Vagina (tissue), 2 donors: Measurements from ENCODE around the gene SSX5. TPM values are rescaled to one million over a fixed set of nuclear protein-coding genes. Genes with fewer than 3 reads are reported as not detected.
"Not testable (repeated sequence)": the region's sequence is repeated elsewhere in the genome, so short reads cannot be mapped to it uniquely, and the experiment has no call there.

Experiments used
- DNase-seq, 2 donors: peaks; one replicate each; pipeline ENCODE4 v3.0.0-alpha.2; 2017; ENCODE audit errors: extremely low spot score in 2 of 2
- H3K27ac ChIP-seq: fragments of 200-600 bp; sonication (generic); one replicate; pipeline ENCODE4 v1.5.1; 2019
- H3K27me3 ChIP-seq: fragments of 200-600 bp; sonication (generic); one replicate; pipeline ENCODE4 v1.5.1; 2019
- H3K36me3 ChIP-seq, 2 donors: fragments of 200-600 bp; sonication (generic); one replicate each; pipeline ENCODE4 v1.5.1; 2017 to 2019
- H3K4me1 ChIP-seq: fragments of 200-600 bp; sonication (generic); one replicate; pipeline ENCODE4 v1.5.1; 2019
- H3K4me3 ChIP-seq, 2 donors: fragments of 200-600 bp; sonication (generic); 1 replicate in 1 of 2; 2 replicates in 1 of 2; pipeline ENCODE4 v1.5.1; 2016 to 2019
- H3K9me3 ChIP-seq: fragments of 200-600 bp; sonication (generic); one replicate; pipeline ENCODE4 v1.5.1; 2019
- CTCF ChIP-seq, 3 experiments: fragments of 450-650 bp in 2 of 3; fragments of 200-600 bp in 1 of 3; sonication (generic) in 1 of 3; IDR thresholded peaks; one replicate each; pipeline ENCODE4 v1.5.1; 2017 to 2019; ENCODE audit warnings: antibody characterized with exemption in 3 of 3, mild to moderate bottlenecking in 2 of 3, moderate library complexity in 2 of 3
- POLR2A ChIP-seq, 2 donors: fragments of 450-650 bp; IDR thresholded peaks; one replicate each; pipeline ENCODE4 v1.6.1; 2017; ENCODE audit warnings: antibody characterized with exemption in 2 of 2, mild to moderate bottlenecking in 2 of 2, moderate library complexity in 2 of 2
- POLR2AphosphoS5 ChIP-seq, 2 donors: sonication (generic); formaldehyde crosslinking; IDR thresholded peaks; one replicate each; pipeline ENCODE4 v1.9.0; 2017; ENCODE audit warnings: antibody characterized with exemption in 2 of 2, mild to moderate bottlenecking in 2 of 2, low read depth in 1 of 2; ENCODE audit not compliant: insufficient read depth in 1 of 2
- intact Hi-C: fragments of 100-400 bp; cut with DNase I; formaldehyde crosslinking; loops from one replicate; pipeline ENCODE4 v1.15.1; 2023
- total RNA-seq: library from RNA; depleted of rRNA; stranded (reverse); fragments of >200 nt; gene quantifications from one replicate; pipeline ENCODE4 v1.2.3, GENCODE V29; 2016

Gene SSX5, protein sequence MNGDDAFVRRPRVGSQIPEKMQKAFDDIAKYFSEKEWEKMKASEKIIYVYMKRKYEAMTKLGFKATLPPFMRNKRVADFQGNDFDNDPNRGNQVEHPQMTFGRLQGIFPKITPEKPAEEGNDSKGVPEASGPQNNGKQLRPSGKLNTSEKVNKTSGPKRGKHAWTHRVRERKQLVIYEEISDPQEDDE
- total RNA-seq, result not detected

- Histone ChIP-seq H3K27me3 (no peaks in the 10 kb centered on the region), H3K4me3 (no peak within 1 kb of the TSS), H3K27ac (no peak within 1 kb of the TSS), H3K4me1 (no peaks in the 10 kb centered on the region), H3K36me3 (no peaks in the 10 kb centered on the region), H3K9me3 (no peaks in the 10 kb centered on the region)
- TF ChIP-seq POLR2A (IDR thresholded peaks at IDR 0.05) (no peak), CTCF (IDR thresholded peaks at IDR 0.05) (no peak), POLR2AphosphoS5 (IDR thresholded peaks at IDR 0.05; ENCODE audit: insufficient read depth in 1 of 2, low read depth in 1 of 2) (no peak)
- no peak for DNase-seq
- intact Hi-C loops, result no loop called here
These were observed at the start of gene SSX5 for GRCh38 chrX:48196745-48197201. Gene SSX5, minus strand, starts transcription at chrX:48196795. Its CDS starts 1,437 bp downstream, at chrX:48195358.

DNA sequence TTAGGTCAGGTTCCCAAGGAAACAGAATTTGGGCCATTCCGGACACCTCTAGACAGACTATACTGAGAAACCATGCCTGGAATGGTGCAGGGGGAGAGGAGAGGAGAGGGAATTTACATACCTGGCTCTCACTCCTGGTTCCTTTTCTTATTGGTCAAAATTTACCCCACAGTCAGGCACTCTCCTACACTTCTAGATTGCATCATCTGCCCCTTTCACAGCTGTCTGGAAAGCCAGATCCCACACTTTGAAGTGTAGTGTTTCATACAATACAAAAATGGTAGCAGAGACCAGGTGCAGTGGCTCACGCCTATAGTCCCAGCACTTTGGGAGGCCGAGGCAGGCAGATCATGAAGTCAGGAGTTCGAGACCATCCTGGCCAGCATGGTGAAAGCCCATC is 27.6 kb upstream of the SSX5 start:
- H3K4me1 ChIP-seq, H3K36me3 ChIP-seq, H3K27ac ChIP-seq, intact Hi-C loops, H3K9me3 ChIP-seq, H3K27me3 ChIP-seq, H3K4me3 ChIP-seq, DNase-seq: not testable (repeated sequence)

DNA sequence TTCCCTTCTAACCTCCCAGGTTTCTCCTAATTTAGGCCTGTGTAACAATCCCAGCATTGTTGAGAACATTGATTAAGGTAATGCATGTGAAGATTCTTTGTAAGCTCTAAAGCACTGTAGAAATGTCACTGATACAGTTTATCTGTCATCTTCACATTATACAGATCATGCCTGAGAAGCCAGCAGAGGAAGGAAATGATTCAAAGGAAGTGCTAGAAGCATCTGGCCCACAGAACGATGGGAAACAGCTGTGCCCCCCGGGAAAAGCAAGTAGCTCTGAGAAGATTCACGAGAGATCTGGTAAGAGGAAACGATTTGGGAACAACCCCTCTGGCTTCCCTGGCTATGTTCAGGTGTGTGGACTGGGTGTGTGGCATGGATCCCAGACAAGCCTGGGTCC is 17.7 kb upstream of the SSX5 start:
- H3K36me3 ChIP-seq, H3K4me3 ChIP-seq, DNase-seq, H3K4me1 ChIP-seq, H3K27ac ChIP-seq, intact Hi-C loops, H3K27me3 ChIP-seq, H3K9me3 ChIP-seq: not testable (repeated sequence)

DNA sequence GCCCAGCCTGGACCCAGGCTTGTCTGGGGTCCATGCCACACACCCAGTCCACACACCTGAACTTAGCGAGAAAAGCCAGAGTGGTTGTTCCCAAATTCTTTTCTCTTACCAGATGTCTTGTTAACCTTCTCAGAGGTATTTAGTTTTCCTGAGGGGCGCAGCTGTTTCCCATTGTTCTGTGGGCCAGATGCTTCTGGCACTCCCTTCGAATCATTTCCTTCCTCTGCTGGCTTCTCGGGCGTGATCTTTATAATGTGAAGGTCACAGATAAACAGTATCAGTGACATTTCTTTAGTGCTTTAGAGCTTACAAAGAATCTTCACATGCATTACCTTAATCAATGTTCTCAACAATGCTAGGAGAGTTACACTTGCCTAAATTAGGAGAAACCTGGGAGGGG is 6.6 kb downstream of the SSX5 start:
- H3K36me3 ChIP-seq, H3K27ac ChIP-seq, intact Hi-C loops, H3K27me3 ChIP-seq, H3K4me3 ChIP-seq, DNase-seq, H3K9me3 ChIP-seq, H3K4me1 ChIP-seq: not testable (repeated sequence)

GRCh38 chrX:48181882-48182281 is 14.7 kb downstream of the SSX5 start:
- H3K9me3 ChIP-seq, DNase-seq, intact Hi-C loops, H3K36me3 ChIP-seq, H3K27ac ChIP-seq, H3K27me3 ChIP-seq, H3K4me3 ChIP-seq, H3K4me1 ChIP-seq: not testable (repeated sequence)

DNA sequence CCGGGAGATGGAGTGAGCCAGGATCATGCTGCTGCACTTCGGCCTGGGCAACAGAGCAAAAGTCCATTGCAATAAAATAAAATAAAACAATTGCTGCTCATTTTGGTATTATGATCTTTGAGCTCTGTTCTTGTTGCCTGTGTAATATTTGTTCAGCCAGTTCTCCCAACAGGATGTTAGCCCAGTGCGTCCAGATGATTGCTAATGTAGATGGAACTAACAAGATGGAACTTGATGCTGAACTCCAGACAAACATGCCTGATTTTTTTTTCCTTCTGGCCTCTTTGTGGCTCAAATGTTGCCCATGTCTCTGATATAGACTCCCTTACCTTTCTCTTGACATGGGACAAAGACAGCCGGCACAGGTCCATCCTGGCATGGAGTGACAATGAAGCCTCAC is 15.8 kb downstream of the SSX5 start:
- TF ChIP-seq POLR2A (IDR thresholded peaks at IDR 0.05) (no peak), CTCF (IDR thresholded peaks at IDR 0.05) (no peak), POLR2AphosphoS5 (IDR thresholded peaks at IDR 0.05; ENCODE audit: insufficient read depth in 1 of 2, low read depth in 1 of 2) (no peak)
- H3K4me1 ChIP-seq, result no peaks in the 10 kb centered on the region
- DNase-seq, result no peak
- no peak overlapping the region for H3K27ac ChIP-seq
- no peaks in the 10 kb centered on the region for H3K27me3 ChIP-seq
- no peak overlapping the region for H3K4me3 ChIP-seq
- intact Hi-C loops, result no loop called here
- H3K9me3 ChIP-seq, result no peaks in the 10 kb centered on the region
- no peaks in the 10 kb centered on the region for H3K36me3 ChIP-seq

GRCh38 chrX:48179691-48180090 is 16.9 kb downstream of the SSX5 start:
- no peaks in the 10 kb centered on the region for H3K27me3 ChIP-seq
- DNase-seq, result no peak
- H3K36me3 ChIP-seq, result no peaks in the 10 kb centered on the region
- intact Hi-C loops, result no loop called here
- no peak overlapping the region for H3K4me3 ChIP-seq
- no peak overlapping the region for H3K27ac ChIP-seq
- TF ChIP-seq CTCF (IDR thresholded peaks at IDR 0.05), result no peak
- no peak for TF ChIP-seq POLR2AphosphoS5 (IDR thresholded peaks at IDR 0.05; ENCODE audit: insufficient read depth in 1 of 2, low read depth in 1 of 2)
- no peak for TF ChIP-seq POLR2A (IDR thresholded peaks at IDR 0.05)
- H3K9me3 ChIP-seq, result no peaks in the 10 kb centered on the region
- no peaks in the 10 kb centered on the region for H3K4me1 ChIP-seq

DNA sequence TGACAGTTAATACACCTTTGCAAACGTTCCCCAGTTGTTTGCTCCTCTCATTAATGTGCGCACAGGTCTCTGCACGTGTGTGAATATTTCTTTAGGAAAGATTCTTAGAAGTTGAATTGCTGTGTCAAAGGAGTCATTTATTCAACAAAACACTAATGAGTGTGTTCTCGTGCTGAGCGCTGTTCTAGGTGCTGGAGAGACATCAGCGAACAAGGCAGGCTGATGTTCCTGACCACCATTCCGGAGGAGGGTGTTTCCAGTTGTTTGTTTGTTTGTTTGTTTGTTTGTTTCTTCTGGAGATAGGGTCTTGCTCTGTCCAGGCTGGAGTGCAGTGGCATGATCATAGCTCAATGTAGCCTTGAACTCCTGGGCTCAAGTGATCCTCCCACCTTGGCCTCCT is 30.3 kb downstream of the SSX5 start:
- H3K27me3 ChIP-seq, H3K9me3 ChIP-seq, H3K4me3 ChIP-seq, DNase-seq, H3K36me3 ChIP-seq, intact Hi-C loops, H3K4me1 ChIP-seq, H3K27ac ChIP-seq: not testable (repeated sequence)
